GM21423 (cell line): ENCODE data around the gene TSPAN16.
"Not testable (repeated sequence)": the region's sequence is repeated elsewhere in the genome, so short reads cannot be mapped to it uniquely, and the experiment has no call there.

Source experiments
- ATAC-seq: cut with Tn5 transposase; IDR thresholded peaks from one replicate; pipeline ENCODE4 v1.9.1; 2021; ENCODE audit warnings: mild to moderate bottlenecking, moderate library complexity; ENCODE audit not compliant: unreplicated experiment

The TSPAN16 gene

DNA sequence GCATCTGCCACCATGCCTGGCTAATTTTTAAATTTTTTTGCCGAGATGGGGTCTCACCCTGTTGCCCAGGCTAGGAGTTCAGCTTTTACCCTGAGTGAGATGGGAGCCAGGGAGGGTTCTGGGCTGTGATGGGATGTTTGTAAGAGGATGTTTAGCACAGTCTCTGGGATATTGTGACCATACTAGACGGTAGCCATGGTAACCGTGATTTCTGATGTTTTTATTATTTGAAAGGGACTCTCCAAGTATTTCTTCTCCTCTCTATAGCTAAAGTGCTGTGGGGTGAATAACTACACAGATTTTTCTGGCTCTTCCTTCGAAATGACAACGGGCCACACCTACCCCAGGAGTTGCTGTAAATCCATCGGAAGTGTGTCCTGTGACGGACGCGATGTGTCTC lies 10.4 kb downstream of the TSPAN16 start:
- ATAC-seq, result no peak

DNA sequence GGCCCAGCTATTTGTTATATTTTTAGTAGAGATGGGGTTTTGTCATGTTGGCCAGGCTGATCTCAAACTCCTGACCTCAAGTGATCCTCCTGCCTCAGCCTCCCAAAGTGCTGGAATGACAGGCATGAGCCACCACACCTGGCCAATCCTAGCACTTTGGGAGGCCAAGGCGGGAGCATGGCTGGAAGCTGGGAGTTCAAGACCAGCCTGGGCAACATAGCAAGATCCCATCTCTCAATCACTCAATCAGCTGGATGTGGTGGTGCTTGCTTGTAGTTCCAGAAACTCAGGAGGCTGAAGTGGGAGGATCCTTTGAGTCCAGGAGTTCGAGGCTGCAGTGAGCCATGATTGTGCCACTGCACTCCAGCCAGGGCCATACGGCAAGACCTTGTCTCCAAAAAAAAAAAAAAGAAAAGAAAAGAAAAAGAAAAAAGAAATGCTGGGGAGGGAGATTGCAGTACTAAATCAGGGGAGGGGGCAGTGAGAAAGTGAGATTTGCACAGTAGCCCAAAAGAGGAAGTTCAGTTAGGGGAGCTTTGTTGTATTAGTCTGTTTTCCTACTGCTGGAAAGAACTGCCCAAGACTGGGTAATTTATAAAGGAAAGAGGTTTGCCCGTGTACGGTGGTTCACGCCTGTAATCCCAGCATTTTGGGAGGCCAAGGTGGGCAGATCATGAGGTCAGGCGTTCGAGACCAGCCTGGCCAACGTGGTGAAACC lies 24.5 kb downstream of the TSPAN16 start:
- not testable (repeated sequence) for ATAC-seq

GRCh38 chr19:11321191-11322126 lies 25.5 kb downstream of the TSPAN16 start:
- no peak for ATAC-seq

- ATAC-seq, result no peak
Observed at GRCh38 chr19:11322269-11323024, 26.5 kb downstream of the TSPAN16 start.

DNA sequence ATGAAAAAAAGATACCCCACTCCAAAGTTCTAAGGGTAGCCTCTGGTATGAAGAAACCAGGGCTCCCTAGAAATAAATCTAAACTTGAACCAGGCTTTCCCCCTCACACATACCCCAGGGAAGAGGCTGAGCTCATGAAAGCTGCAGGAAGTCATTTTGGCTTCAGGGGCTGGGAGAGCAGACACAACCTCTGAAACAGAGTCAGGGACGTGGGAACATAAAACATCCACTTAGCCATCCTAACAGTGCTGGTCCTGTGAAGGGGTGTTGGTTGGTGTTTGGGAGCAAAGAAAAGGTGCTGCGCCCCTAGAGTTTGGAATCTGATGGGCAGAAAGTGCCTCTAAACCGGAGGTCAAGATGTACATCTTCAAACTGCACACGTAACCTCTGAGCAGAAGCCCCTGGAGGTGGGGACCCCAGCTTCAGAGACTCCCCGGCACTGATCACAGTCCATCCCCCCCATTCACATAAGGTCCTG lies 27.7 kb downstream of the TSPAN16 start:
- no peak for ATAC-seq

DNA sequence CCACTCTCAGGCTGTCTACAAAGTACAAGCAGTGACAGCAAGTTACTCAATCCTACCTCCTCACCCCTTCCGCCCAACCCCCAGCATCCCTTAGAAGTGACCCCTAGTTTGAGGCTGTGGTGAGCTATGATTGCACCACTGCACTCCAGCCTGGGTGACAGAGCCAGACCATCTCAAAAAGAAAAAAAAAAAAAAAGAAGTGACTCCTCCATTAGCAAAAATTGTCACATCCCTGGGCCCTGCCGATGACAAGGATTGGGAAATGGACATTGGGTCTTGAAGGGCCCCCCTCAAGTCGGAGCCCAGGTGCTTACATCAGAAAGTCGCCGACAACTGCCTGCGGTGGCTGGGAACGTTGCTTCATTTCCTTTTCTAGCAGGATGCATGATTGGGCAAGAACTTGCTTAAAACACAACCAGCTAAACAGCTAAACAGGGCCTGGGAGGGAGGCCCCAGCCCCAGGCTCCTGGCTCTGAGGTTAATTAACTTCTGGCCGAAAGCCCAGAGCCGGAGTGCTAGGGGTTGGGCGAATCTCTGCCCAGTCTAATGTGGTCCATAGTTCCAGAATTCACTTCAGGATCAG lies 28.2 kb downstream of the TSPAN16 start:
- ATAC-seq, result peak; percentile 57

GRCh38 chr19:11324748-11325389 lies 28.9 kb downstream of the TSPAN16 start:
- ATAC-seq, result no peak

- no peak for ATAC-seq
Observed at GRCh38 chr19:11325544-11325943, 29.6 kb downstream of the TSPAN16 start.

DNA sequence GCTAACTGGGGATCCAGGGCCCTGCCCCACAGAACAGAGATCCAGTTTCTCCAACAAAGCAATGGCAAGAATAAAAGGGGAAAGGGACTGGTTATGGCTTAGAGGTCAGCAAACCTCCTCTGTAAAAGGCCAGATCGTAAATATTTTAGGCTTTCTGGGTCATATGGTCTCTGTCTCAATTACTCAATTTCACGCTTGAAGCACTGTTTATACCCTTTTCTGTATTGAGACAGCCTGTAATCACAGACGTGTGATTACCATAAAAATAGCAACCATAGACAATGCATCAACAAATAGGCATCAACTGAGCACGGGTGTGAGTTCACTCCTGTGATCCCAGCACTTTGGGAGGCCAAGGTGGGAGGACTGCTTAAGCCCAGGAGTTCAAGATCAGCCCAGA lies 34.2 kb downstream of the TSPAN16 start:
- ATAC-seq, result no peak

- no peak for ATAC-seq
Observed at GRCh38 chr19:11331502-11331901, 35.5 kb downstream of the TSPAN16 start.

GRCh38 chr19:11332822-11333221 lies 36.9 kb downstream of the TSPAN16 start:
- no peak for ATAC-seq

GRCh38 chr19:11333838-11334237 lies 37.9 kb downstream of the TSPAN16 start:
- not testable (repeated sequence) for ATAC-seq

GRCh38 chr19:11335449-11336146 lies 39.6 kb downstream of the TSPAN16 start:
- no peak for ATAC-seq

- no peak for ATAC-seq
Observed at GRCh38 chr19:11337080-11337479, 41.1 kb downstream of the TSPAN16 start.

DNA sequence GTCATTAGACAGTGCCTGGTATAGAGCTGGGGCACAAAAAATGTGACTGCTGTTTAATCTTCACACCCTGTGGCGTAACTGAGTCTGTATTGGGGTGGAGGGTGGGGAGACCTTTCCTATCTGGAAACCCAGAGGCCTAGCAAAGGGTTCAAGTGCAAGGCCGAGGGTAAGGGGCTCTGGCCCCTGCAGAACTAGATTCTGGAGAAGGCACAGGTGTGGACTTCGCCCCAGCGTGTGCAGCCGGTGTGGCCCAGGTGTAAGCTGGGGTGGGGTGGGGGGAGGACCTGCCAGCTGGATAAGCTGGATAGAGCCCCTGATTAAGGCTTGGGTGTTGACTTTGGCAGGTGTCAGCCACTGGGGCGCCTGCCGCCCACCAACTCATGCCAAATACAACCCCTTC lies 42.2 kb downstream of the TSPAN16 start:
- no peak for ATAC-seq

DNA sequence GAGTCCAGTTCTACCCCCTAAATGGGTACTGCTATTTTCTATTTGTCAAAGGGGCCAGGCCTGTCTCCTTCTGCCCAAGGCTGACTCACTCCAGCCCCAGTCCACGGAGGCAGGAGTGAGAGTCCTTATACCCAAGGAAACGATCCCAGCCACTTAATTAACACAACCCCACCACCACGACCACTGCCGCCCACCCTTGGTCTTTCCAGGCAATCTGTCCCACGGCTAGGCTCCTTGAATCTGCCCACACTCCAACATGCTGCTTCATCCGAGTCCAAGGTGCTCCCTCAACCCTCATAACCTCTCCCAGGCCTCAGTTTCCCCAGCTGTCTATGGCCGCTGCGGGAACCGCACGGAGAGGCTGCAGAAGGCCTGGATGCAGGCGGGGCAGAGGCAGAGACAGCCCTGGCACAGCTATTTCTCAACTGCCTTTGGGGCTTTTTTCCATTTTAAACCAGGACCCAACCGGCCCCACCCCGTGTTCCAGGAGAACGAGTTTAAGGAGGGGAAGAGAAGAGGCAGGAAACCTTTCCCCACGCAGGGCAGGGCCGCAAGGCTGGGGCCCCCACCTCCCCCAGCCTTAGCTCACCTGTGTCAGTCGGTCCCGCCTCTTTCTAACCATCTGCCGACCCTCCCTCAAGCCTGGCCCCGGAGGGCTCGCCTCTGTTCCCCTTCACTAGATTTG lies 42.8 kb downstream of the TSPAN16 start:
- ATAC-seq, result no peak

GRCh38 chr19:11339254-11340098 lies 43.5 kb downstream of the TSPAN16 start, which contains the start of gene RAB3D:
Gene RAB3D, minus strand, starts transcription at chr19:11339657. Its CDS starts 2,258 bp downstream, at chr19:11337399.
- ATAC-seq, result peak; percentile 70

DNA sequence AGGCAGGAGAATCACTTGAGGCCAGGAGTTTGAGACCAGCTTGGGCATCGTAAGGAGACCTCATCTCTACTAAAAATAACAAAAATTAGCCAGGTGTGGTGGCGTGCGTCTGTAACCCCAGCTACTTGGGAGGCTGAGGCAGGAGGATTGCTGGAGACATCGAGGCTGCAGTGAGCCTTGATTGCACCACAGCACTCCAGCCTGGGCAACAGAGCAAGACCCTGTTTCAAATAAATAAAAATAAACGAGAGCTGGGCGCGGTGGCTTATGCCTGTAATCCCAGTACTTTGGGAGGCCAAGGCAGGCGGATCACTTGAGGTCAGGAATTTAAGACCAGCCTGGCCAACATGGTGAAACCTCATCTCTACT lies 44.1 kb downstream of the TSPAN16 start:
- not testable (repeated sequence) for ATAC-seq
